ENCODE measurements around the gene RP2. TPM values are rescaled to one million over a fixed set of nuclear protein-coding genes. Genes with fewer than 3 reads are reported as not detected.
A peak's percentile ranks its signal among the peaks of the same experiment; 100 is the strongest.

RP2 gene
- 19.7 and 23.5 TPM in 2 replicates for total RNA-seq (2014; rRNA removed; shearing (Covaris generic))
- polyA plus RNA-seq (2016; fragmentation: Nextera tagmentation; extraction: Ambion mirVana), result 13.5 and 14.9 TPM in 2 replicates

GRCh38 chrX:46836701-46837557, at the start of gene RP2:
Gene RP2 (plus strand): TSS chrX:46837043. CDS start chrX:46837101, 58 bp downstream.
- TF ChIP-seq EZH2phosphoT487 (IDR thresholded peaks at IDR 0.05; ENCODE audit: insufficient read depth, low read depth), result no peak
- TF ChIP-seq EZH2 (IDR thresholded peaks at IDR 0.05; ENCODE audit: insufficient read depth, poor library complexity, severe bottlenecking), result no peak
- H2AFZ ChIP-seq, result peak within 1 kb of the TSS; percentile 94
- H3K9me3 ChIP-seq (ENCODE audit: low read depth), result no peaks in the 10 kb centered on the region
- peak within 1 kb of the TSS; percentile 96 for H3K4me3 ChIP-seq
- WGBS, 2 experiments (ENCODE audit: low coverage in 1 of 2, low lambda C conversion rate in 2 of 2, missing lambda C conversion rate in 2 of 2), result 0 to 1% methylated on average over 34 to 50 of the region's 71 CpGs
- peaks cover 44% of the 10 kb centered on the region for H3K79me2 ChIP-seq (ENCODE audit: insufficient read depth)
- H3K9ac ChIP-seq, result peak within 1 kb of the TSS; percentile 99
- peak; percentile 95 for DNase-seq
- peak within 1 kb of the TSS; percentile 97 for H3K27ac ChIP-seq
- H4K20me1 ChIP-seq (ENCODE audit: insufficient read depth), result 0 out of 2 replicates have a peak, but pooled peaks cover 3% of the 10 kb centered on the region
- in situ Hi-C loops (cut with MboI), result no loop called here
- H3K9me2 ChIP-seq (ENCODE audit: insufficient read depth), result no peaks in the 10 kb centered on the region
- no peaks in the 10 kb centered on the region for H3K27me3 ChIP-seq (replicated peaks; ENCODE audit: insufficient read depth)
- H3K36me3 ChIP-seq (ENCODE audit: low read depth), result no peaks in the 10 kb centered on the region
- H3K4me2 ChIP-seq (ENCODE audit: unreplicated experiment), result peak within 1 kb of the TSS; percentile 96
- peaks cover 32% of the 10 kb centered on the region for H3F3A ChIP-seq (ENCODE audit: insufficient read depth)
- H3K4me1 ChIP-seq (ENCODE audit: insufficient read depth), result peaks cover 34% of the 10 kb centered on the region

GRCh38 chrX:46788902-46789301, 47.9 kb upstream of the RP2 start:
- no peak overlapping the region for H2AFZ ChIP-seq
- no peaks in the 10 kb centered on the region for H3K27me3 ChIP-seq (replicated peaks; ENCODE audit: insufficient read depth)
- H3K36me3 ChIP-seq (ENCODE audit: low read depth), result no peaks in the 10 kb centered on the region
- no peak overlapping the region for H3K4me2 ChIP-seq (ENCODE audit: unreplicated experiment)
- peaks cover 37% of the 10 kb centered on the region for H3F3A ChIP-seq (ENCODE audit: insufficient read depth)
- DNase-seq, result peak; percentile 74
- TF ChIP-seq EZH2 (IDR thresholded peaks at IDR 0.05; ENCODE audit: insufficient read depth, poor library complexity, severe bottlenecking) (no peak), EZH2phosphoT487 (IDR thresholded peaks at IDR 0.05; ENCODE audit: insufficient read depth, low read depth) (no peak)
- H4K20me1 ChIP-seq (ENCODE audit: insufficient read depth), result no peaks in the 10 kb centered on the region
- H3K27ac ChIP-seq, result peak overlapping the region; percentile 63
- H3K4me1 ChIP-seq (ENCODE audit: insufficient read depth), result peaks cover 33% of the 10 kb centered on the region
- H3K9ac ChIP-seq, result peak overlapping the region; percentile 50; the same call in 1 of the 2 replicates
- WGBS, 2 experiments (ENCODE audit: low coverage in 1 of 2, low lambda C conversion rate in 2 of 2, missing lambda C conversion rate in 2 of 2), result 13 to 17% methylated on average over 4 of the region's 4 CpGs
- H3K79me2 ChIP-seq (ENCODE audit: insufficient read depth), result no peaks in the 10 kb centered on the region
- in situ Hi-C loops (cut with MboI), result loop anchor here (25.0 kb wide), 1 partner anchor 227 kb away; the partner anchor contains the start of gene CHST7
- no peaks in the 10 kb centered on the region for H3K9me3 ChIP-seq (ENCODE audit: low read depth)
- no peak overlapping the region for H3K4me3 ChIP-seq
- no peaks in the 10 kb centered on the region for H3K9me2 ChIP-seq (ENCODE audit: insufficient read depth)

GRCh38 chrX:46791927-46792809, 44.7 kb upstream of the RP2 start:
- Histone ChIP-seq H3F3A (ENCODE audit: insufficient read depth) (peaks cover 37% of the 10 kb centered on the region), H3K4me1 (ENCODE audit: insufficient read depth) (peaks cover 33% of the 10 kb centered on the region), H4K20me1 (ENCODE audit: insufficient read depth) (no peaks in the 10 kb centered on the region), H3K9me3 (ENCODE audit: low read depth) (no peaks in the 10 kb centered on the region), H3K36me3 (ENCODE audit: low read depth) (no peaks in the 10 kb centered on the region), H3K4me3 (peak overlapping the region; percentile 50), H3K27ac (peak overlapping the region; percentile 98), H3K27me3 (replicated peaks; ENCODE audit: insufficient read depth) (no peaks in the 10 kb centered on the region), H3K9ac (peak overlapping the region; percentile 75), H3K4me2 (ENCODE audit: unreplicated experiment) (peak overlapping the region; percentile 77), H2AFZ (no peak overlapping the region), H3K79me2 (ENCODE audit: insufficient read depth) (no peaks in the 10 kb centered on the region), H3K9me2 (ENCODE audit: insufficient read depth) (no peaks in the 10 kb centered on the region)
- TF ChIP-seq EZH2 (IDR thresholded peaks at IDR 0.05; ENCODE audit: insufficient read depth, poor library complexity, severe bottlenecking), result no peak
- TF ChIP-seq EZH2phosphoT487 (IDR thresholded peaks at IDR 0.05; ENCODE audit: insufficient read depth, low read depth), result no peak
- WGBS, 2 experiments (ENCODE audit: low coverage in 1 of 2, low lambda C conversion rate in 2 of 2, missing lambda C conversion rate in 2 of 2), result 0 to 3% methylated on average over 6 to 7 of the region's 7 CpGs
- DNase-seq, result peak; percentile 89
- in situ Hi-C loops (cut with MboI), result loop anchor here (25.0 kb wide), 1 partner anchor 230 kb away; the partner anchor contains the start of gene CHST7

DNA sequence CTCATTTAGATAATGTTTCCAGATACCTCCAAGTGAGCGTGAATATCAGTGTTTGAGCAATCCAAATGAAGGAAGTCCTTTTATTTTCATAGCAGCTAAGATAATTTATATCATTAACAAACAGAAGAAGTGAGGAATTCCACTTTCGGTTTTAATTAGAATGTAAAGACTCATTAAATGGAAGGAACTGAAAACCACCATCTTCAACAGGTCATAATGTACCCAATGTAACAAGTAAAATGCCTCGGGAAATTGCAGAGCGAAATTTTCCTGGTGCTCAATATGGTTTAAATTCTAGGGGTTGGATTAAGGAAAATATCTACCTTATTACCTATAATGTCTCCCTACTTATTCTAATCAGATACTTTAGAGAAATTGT, 44.0 kb upstream of the RP2 start:
- Histone ChIP-seq H3F3A (ENCODE audit: insufficient read depth) (peaks cover 37% of the 10 kb centered on the region), H3K4me2 (ENCODE audit: unreplicated experiment) (peak overlapping the region; percentile 75), H3K9me3 (ENCODE audit: low read depth) (no peaks in the 10 kb centered on the region), H3K36me3 (ENCODE audit: low read depth) (no peaks in the 10 kb centered on the region), H3K9me2 (ENCODE audit: insufficient read depth) (no peaks in the 10 kb centered on the region), H4K20me1 (ENCODE audit: insufficient read depth) (no peaks in the 10 kb centered on the region), H3K79me2 (ENCODE audit: insufficient read depth) (no peaks in the 10 kb centered on the region), H3K9ac (peak overlapping the region; percentile 24; the same call in 1 of the 2 replicates), H3K27ac (peak overlapping the region; percentile 68), H3K4me3 (peak overlapping the region; percentile 50), H2AFZ (no peak overlapping the region), H3K27me3 (replicated peaks; ENCODE audit: insufficient read depth) (no peaks in the 10 kb centered on the region), H3K4me1 (ENCODE audit: insufficient read depth) (peaks cover 33% of the 10 kb centered on the region)
- in situ Hi-C loops (cut with MboI), result loop anchor here (25.0 kb wide), 1 partner anchor 230 kb away; the partner anchor contains the start of gene CHST7
- no peak for DNase-seq
- WGBS, 2 experiments (ENCODE audit: low coverage in 1 of 2, low lambda C conversion rate in 2 of 2, missing lambda C conversion rate in 2 of 2), result 58 to 65% methylated on average over 4 of the region's 4 CpGs
- TF ChIP-seq EZH2 (IDR thresholded peaks at IDR 0.05; ENCODE audit: insufficient read depth, poor library complexity, severe bottlenecking) (no peak), EZH2phosphoT487 (IDR thresholded peaks at IDR 0.05; ENCODE audit: insufficient read depth, low read depth) (no peak)

All from GM23248 (cell line).